Muscle layer of colon (tissue), 2 donors: ENCODE results near the gene ZNF154.

Experiments
- H3K27ac ChIP-seq: one replicate; pipeline ENCODE4 v1.7.0; 2013; ENCODE audit warnings: low read depth, mild to moderate bottlenecking, low read length, moderate library complexity
- H3K27me3 ChIP-seq, 2 donors: one replicate each; pipeline ENCODE4 v1.7.0; 2013; ENCODE audit warnings: low read length in 2 of 2, mild to moderate bottlenecking in 2 of 2; ENCODE audit not compliant: insufficient read depth in 2 of 2, control insufficient read depth in 1 of 2
- H3K36me3 ChIP-seq: one replicate; pipeline ENCODE4 v1.7.0; 2013; ENCODE audit warnings: mild to moderate bottlenecking, low read length; ENCODE audit not compliant: insufficient read depth
- H3K4me1 ChIP-seq: one replicate; pipeline ENCODE4 v1.7.0; 2013; ENCODE audit warnings: mild to moderate bottlenecking, low read length; ENCODE audit not compliant: insufficient read depth
- H3K4me3 ChIP-seq, 2 donors: one replicate each; pipeline ENCODE4 v1.7.0; 2013; ENCODE audit warnings: low read length in 2 of 2, low read depth in 1 of 2, mild to moderate bottlenecking in 1 of 2, moderate library complexity in 1 of 2
- H3K9ac ChIP-seq: one replicate; pipeline ENCODE4 v1.7.0; 2013; ENCODE audit warnings: low read length
- H3K9me3 ChIP-seq: one replicate; pipeline ENCODE4 v1.7.0; 2013; ENCODE audit warnings: mild to moderate bottlenecking, low read length
- donor health status: abdominal sarcoma.
- donor health status: Adenocarcinoma of cecum.

ZNF154 gene

DNA sequence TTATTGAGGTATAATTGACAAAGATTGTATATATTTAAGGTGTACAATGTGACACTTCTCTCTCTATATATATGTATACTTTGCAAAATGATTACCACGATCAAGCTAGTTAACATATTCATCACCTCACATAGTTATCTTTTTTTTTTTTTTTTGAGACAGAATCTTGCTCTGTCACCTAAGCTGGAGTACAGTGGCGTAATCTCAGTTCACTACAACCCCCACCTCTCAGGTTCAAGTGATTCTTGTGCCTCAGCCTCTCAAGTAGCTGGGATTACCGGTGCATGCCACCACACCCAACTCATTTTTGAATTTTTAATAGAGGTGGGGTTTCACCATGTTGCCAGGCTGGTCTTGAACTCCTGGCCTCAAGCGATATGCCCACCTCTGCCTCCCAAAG, 36.5 kb downstream of the ZNF154 start:
- H3K27ac ChIP-seq = no peak overlapping the region
- no peak overlapping the region for H3K9ac ChIP-seq
- H3K4me1 ChIP-seq = no peaks in the 10 kb centered on the region
- no peaks in the 10 kb centered on the region for H3K36me3 ChIP-seq
- H3K9me3 ChIP-seq = no peaks in the 10 kb centered on the region
- no peak overlapping the region for H3K4me3 ChIP-seq
- no peaks in the 10 kb centered on the region for H3K27me3 ChIP-seq

DNA sequence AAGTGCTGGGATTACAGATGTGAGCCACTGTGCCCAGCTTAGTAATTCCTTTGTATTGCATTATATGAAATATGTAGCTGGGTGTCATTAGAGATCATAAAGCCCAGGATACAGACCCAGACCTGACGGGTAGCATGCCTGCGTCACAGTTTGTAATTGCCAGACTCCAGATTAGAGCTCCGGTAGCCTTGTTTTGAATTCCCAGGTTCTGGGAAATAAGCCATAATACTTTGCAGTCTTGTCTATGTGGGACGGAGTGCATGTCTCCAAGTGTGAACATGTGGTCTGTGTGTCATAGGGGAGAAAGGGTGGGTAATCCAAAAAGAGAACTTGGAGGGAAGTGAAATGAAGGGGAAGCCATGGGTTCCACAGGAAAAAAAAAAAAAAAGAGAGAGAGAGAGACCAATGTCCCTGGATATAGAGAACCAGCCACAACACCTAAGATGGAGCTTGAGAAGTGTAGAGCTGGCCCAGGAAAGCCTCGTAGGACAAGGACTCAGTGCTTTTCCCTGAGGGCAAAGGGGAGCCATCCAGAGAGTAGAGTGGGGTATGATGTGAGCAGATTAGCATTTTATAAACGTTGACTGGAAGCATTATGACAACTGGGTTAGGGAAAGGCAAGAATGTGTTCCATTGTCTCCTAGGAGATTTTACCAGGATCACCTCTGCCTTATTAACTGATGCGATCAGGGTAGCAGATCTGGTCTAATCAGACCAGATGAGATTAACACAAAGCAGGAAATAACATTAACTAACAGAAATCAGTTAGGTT, 37.7 kb downstream of the ZNF154 start:
- H3K9me3 ChIP-seq = no peaks in the 10 kb centered on the region
- no peak overlapping the region for H3K9ac ChIP-seq
- H3K36me3 ChIP-seq = no peaks in the 10 kb centered on the region
- H3K27ac ChIP-seq = no peak overlapping the region
- H3K4me1 ChIP-seq = no peaks in the 10 kb centered on the region
- H3K4me3 ChIP-seq = no peak overlapping the region
- H3K27me3 ChIP-seq = no peaks in the 10 kb centered on the region

DNA sequence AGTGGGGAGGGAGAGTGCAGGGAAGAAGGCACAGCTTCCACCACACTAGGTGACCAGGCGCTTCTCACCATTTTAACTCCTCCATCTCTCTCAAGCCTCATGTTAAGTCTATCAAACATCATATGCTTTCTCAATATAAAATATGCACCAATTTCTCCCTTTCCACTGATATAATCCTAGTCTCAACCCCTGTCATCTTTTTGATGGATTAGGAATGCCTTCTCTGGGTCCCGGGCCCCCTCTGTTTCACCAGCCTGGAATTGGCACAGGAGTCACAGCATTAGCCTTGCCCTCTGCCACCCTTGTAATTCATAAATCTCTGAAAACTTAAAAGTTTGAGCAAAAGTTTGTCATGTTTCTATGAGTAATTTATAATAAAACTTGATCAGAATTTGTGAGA, 40.4 kb downstream of the ZNF154 start, which contains the start of gene ZSCAN4:
Gene ZSCAN4 (plus strand): TSS at position 301 of the 400 bp plus-strand sequence. CDS start 7,211 bp downstream, outside the sequence.
- no peaks in the 10 kb centered on the region for H3K27me3 ChIP-seq
- no peaks in the 10 kb centered on the region for H3K9me3 ChIP-seq
- no peak within 1 kb of the TSS for H3K9ac ChIP-seq
- no peaks in the 10 kb centered on the region for H3K4me1 ChIP-seq
- H3K36me3 ChIP-seq = no peaks in the 10 kb centered on the region
- no peak within 1 kb of the TSS for H3K27ac ChIP-seq
- no peak within 1 kb of the TSS for H3K4me3 ChIP-seq

DNA sequence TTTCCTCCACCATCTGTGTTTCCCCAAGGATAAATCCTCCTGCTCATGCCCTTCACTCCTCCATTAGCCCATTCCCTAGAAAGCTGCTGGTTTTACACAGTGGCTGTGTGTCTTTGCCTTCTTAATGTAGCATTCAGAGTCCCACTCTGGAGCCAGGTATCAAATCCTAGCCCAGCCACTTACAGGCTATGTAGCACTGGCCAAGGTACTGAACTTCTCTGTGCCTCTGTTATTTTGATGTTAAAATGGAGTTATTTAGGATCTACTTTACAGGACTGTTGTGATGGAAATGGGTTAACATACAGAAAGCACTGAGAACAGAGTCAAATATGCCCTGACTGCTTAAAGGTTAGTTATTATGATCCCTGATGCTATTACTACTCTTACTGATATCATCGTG, 41.8 kb downstream of the ZNF154 start:
- Histone ChIP-seq H3K27me3 (no peaks in the 10 kb centered on the region), H3K36me3 (no peaks in the 10 kb centered on the region), H3K9ac (no peak overlapping the region), H3K4me3 (no peak overlapping the region), H3K27ac (no peak overlapping the region), H3K9me3 (no peaks in the 10 kb centered on the region), H3K4me1 (no peaks in the 10 kb centered on the region)

DNA sequence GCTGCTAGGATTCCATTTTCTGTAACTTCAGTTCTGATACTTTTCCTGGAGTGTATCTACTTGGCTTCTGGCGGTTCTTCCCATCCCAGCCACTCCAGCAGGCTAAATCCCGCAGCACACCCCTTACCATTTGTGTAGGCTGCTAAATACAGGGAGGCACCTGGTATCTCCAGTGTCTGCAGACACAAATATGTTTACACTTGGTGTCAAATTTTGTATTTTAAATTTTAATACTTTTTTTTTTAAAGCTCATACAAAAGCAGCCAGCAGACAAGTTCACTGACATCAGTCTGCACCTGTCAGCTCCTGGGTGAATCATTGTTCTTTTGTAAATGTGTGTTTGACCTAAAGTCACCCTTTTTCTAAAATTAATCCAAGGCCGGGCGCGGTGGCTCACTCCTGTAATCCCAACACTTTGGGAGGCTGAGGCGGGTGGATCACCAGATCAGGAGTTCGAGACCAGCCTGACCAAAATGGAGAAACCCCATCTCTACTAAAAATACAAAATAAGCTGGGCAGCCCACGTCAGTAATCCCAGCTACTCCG, 43.7 kb downstream of the ZNF154 start:
- H3K36me3 ChIP-seq = no peaks in the 10 kb centered on the region
- no peak overlapping the region for H3K27ac ChIP-seq
- H3K4me1 ChIP-seq = no peaks in the 10 kb centered on the region
- no peaks in the 10 kb centered on the region for H3K27me3 ChIP-seq
- no peaks in the 10 kb centered on the region for H3K9me3 ChIP-seq
- no peak overlapping the region for H3K9ac ChIP-seq
- peak overlapping the region in 1 of 2 donors; percentile 59 for H3K4me3 ChIP-seq

DNA sequence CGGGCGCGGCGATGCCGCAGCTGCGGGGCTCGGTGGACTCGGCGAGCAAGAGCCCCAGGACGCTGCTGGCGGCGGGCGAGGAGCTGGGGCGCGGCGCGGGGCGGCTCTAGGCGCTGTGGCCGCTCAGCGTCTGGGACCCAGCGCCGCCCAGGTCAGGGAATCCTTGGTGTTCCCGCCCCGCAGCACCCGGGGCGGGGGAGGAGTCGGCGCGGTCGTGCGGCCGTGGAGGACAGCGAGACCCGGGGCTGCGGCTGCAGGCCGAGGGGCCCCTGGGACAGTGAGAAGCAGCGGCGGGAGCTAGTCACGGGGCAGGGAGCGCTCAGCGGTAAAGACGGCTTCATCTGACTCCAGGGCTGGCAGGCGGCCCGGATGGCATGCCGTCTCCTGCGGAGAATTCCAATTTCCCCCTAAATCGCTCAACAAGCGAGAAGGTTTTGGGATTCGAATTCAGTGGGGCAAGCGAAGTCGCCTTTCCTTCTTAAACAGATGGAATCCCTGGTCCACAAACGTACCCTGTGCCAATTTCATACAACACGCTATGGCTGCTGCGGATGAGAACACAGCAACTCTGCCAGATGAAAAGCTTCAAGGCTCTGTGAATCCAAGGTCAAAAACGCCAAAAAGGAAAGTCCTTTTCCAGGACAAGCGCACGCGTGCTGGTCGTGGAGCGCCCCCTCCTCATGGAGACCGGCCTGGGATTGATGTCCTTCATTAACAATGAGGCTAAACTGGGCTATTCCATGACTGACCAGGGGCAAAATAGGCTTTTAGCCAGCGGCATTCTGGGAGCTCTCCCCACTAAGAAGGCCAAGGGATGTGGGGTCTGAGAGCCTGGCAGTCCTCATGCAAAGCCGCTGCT, 44.5 kb downstream of the ZNF154 start:
- no peaks in the 10 kb centered on the region for H3K36me3 ChIP-seq
- no peaks in the 10 kb centered on the region for H3K9me3 ChIP-seq
- peak overlapping the region; percentile 58 for H3K27ac ChIP-seq
- H3K9ac ChIP-seq = peak overlapping the region; percentile 33
- H3K27me3 ChIP-seq = no peaks in the 10 kb centered on the region
- H3K4me3 ChIP-seq = peak overlapping the region; percentile 59 to 61
- H3K4me1 ChIP-seq = no peaks in the 10 kb centered on the region

DNA sequence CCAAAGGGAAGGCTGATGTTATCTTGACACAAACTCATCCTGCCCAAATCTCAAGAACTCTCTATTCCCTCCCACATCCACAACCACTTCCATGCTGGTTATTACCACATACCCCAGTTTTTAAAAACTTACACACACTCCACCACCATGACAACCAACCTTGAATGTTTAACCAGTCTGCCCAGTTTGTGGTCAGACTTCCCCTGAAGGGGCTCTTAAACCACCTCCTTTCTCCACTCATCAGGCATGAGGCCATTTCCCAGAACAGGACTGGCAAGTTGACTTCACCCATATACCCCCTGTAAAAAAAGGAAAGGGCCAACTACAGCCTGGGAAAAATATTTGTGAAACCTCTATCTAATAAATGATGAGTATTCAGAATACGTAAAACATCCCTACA, 52.7 kb downstream of the ZNF154 start:
- Histone ChIP-seq H3K27me3 (no peaks in the 10 kb centered on the region), H3K9me3 (no peaks in the 10 kb centered on the region), H3K9ac (no peak overlapping the region), H3K4me1 (no peaks in the 10 kb centered on the region), H3K36me3 (no peaks in the 10 kb centered on the region), H3K4me3 (no peak overlapping the region), H3K27ac (no peak overlapping the region)

DNA sequence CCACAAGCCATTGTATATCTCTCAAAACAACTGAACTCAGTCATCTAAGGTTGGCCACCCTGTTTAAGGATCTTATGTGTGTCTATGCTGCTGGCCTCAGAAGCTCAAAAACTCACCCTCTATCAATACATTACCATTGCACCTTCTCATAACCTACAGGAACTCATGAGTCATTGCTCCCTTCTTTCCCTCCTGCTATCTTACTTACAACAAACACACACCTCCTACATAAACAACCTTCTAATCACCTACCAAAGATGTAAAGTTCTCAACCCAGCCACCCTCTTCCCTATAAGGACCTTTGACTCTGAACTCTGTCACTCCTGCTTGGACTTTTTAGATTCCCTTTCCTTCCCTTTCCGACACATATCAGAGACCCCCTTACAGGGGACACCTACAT, 53.6 kb downstream of the ZNF154 start:
- Histone ChIP-seq H3K9me3 (no peaks in the 10 kb centered on the region), H3K27me3 (no peaks in the 10 kb centered on the region), H3K36me3 (no peaks in the 10 kb centered on the region), H3K27ac (no peak overlapping the region), H3K4me3 (no peak overlapping the region), H3K9ac (no peak overlapping the region), H3K4me1 (no peaks in the 10 kb centered on the region)

DNA sequence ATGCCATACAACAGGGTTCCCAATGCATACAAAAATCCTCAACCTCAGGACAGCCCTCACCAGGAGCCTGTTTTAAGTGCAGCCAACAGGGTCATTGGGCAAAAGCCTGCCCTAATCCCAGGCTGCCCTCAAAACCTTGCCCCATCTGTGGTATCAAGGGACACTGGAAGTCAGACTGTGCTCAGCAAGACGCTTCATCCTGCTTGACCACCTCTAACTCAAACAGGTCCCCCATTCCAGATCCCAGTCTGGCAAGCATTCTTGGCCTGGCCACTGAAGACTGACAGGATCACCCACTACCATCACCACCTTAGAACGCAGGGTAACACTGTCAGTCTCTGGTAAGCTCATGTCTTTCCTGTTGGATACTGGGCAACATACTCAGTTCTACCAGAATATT, 55.3 kb downstream of the ZNF154 start:
- no peak overlapping the region for H3K9ac ChIP-seq

DNA sequence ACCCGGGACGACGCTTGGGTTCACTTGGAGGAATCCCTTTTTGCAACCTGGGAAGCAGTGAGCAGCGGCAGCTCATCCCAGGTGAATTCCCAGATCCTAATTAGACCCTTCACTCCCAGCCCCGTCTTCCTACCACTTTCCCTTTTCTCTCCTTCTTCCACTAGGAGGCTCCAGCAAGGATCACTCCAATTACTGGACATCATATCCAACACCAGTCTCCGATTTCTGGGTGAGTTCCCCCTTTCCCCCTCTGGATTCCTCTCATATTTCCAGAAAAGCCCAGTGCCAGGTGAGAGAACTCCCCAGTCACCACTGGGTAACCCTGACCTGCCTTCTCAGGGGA, 57.4 kb downstream of the ZNF154 start:
- no peak overlapping the region for H3K27ac ChIP-seq
- H3K4me3 ChIP-seq = no peak overlapping the region
- H3K4me1 ChIP-seq = no peaks in the 10 kb centered on the region
- no peaks in the 10 kb centered on the region for H3K36me3 ChIP-seq
- no peaks in the 10 kb centered on the region for H3K9me3 ChIP-seq
- H3K9ac ChIP-seq = no peak overlapping the region
- H3K27me3 ChIP-seq = no peaks in the 10 kb centered on the region

More for the DNA sequence above, 55.3 kb downstream of the ZNF154 start:
- Histone ChIP-seq H3K27ac (no peak overlapping the region), H3K4me1 (no peaks in the 10 kb centered on the region), H3K9me3 (no peaks in the 10 kb centered on the region), H3K4me3 (no peak overlapping the region), H3K27me3 (no peaks in the 10 kb centered on the region), H3K36me3 (no peaks in the 10 kb centered on the region)

DNA sequence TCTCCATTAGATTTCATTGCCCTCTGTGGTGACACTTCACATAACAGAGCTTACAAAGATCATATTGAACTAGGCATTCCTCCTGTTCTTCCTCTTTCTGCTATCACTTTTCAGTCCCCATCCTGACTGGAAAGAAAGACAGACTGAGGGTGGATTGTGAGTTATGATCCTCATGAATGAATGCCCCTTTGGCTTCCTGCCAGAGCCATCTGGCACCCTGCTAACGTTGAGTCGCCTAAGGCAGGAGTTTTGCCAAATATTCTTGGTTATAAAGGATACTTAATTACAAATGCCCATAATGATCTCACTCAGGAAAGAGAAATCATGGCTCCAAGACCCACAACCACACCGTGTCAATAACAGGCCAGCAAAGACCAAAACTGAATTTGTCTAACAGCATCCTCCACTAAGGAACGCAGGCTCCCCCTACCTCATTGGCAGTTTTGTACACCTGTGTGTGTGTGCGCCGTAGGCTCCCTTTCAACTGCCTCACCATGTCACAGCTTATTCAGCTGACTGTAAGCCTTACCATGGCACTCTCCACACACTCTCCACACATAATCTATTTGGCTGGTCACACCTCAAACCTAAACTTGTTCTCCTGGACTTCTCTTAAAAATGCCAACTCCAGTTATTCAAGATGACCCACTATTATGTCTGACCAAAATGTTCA, 60.5 kb downstream of the ZNF154 start:
- Histone ChIP-seq H3K36me3 (no peaks in the 10 kb centered on the region), H3K9ac (no peak overlapping the region), H3K4me3 (no peak overlapping the region), H3K27ac (no peak overlapping the region), H3K9me3 (peaks cover under 1% of the 10 kb centered on the region), H3K4me1 (no peaks in the 10 kb centered on the region), H3K27me3 (no peaks in the 10 kb centered on the region)
